ENCODE results near the gene VCX3A. TPM values are rescaled to one million over a fixed set of nuclear protein-coding genes. Genes with fewer than 3 reads are reported as not detected.
"Not testable (repeated sequence)": the region's sequence is repeated elsewhere in the genome, so short reads cannot be mapped to it uniquely, and the experiment has no call there.

Gene VCX3A
- total RNA-seq = not detected
- long read RNA-seq = 0 reads

- ATAC-seq; DNase-seq; intact Hi-C loops (cut with DNase I): not testable (repeated sequence)
Observed at GRCh38 chrX:6535018-6535417, at the start of gene VCX3A. Gene VCX3A, minus strand, starts transcription at chrX:6535118. Its CDS starts 621 bp downstream, at chrX:6534497.

DNA sequence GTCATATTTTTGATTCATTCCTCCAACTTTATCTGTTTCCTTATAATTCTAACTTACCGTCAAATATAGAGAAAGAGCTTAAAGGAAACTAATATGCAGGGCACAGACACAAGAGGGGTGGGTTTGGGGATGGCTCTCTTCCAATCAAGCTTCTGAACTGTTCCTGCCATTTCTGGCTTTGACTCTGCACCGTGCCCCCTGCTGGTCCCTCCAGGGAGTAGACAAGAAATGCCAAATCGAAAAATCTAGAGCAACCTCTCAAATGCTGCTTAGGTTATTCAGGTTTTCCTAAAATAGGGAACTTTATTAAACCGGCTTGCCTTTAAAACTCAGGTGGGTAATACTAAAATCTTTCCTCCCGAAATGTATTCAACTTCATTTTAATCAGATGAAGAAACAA lies 39.8 kb upstream of the VCX3A start:
- no peak for ATAC-seq
- intact Hi-C loops (cut with DNase I) = no loop called here
- no peak for DNase-seq

- no peak for DNase-seq
- no peak for ATAC-seq
- intact Hi-C loops (cut with DNase I) = no loop called here
Observed at GRCh38 chrX:6568031-6568430, 33.1 kb upstream of the VCX3A start.

- ATAC-seq = no peak
- no peak for DNase-seq
- intact Hi-C loops (cut with DNase I) = no loop called here
Observed at GRCh38 chrX:6558979-6559378, 24.1 kb upstream of the VCX3A start.

DNA sequence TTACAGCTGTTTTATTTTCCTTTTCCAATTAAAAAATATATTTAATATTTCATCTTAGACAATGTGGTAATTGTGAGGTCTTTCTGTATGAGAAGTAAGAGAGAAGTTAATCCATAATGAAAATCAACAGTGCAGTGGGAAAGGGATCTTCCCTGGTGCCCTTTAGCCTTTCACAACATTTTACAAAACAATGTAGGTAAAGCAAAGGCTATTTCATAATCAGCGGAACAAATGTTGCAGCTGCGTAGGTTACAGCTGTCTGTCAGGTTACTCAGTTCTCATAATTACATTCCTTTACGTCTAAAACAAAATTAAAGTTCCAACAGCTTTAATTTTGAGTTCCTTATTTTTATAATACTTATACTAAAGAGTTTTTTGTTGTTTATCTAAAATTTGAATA lies 22.8 kb upstream of the VCX3A start:
- no peak for ATAC-seq
- intact Hi-C loops (cut with DNase I) = no loop called here
- DNase-seq = no peak

GRCh38 chrX:6550999-6551398 lies 16.1 kb upstream of the VCX3A start:
- intact Hi-C loops (cut with DNase I) = no loop called here
- ATAC-seq (no peak), DNase-seq (no peak)

- no peak for ATAC-seq
Observed at GRCh38 chrX:6545712-6546111, 10.8 kb upstream of the VCX3A start.

DNA sequence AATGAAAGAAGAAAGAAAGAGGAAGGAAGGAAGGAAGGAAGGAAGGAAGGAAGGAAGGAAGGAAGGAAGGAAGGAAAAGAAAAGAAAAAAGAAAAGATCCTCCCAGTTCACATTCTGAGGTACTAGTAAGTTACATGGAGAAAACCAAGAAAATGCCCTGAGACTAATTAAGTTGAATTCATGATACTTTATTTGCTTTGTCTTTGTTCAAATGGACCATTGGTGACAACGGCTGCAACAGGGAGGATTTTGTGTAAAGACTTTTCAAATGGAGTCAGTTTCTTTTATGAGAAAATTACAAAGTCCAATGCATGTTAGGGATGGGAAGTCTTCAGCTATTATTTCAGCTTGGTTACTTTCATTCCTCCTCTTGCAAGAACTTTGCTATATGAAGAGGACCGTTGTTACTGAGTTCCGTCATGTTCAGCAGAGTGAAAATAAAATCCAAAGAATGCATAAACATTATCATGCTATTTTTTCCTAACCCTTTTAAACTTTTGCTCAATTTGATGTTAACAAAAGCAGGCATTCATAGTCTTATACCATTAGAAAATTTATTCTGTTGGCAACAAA lies 8.3 kb downstream of the VCX3A start:
- no peak for DNase-seq
- ATAC-seq = no peak
- intact Hi-C loops (cut with DNase I) = no loop called here

More at GRCh38 chrX:6545712-6546111, 10.8 kb upstream of the VCX3A start:
- intact Hi-C loops (cut with DNase I) = no loop called here
- DNase-seq = no peak

- DNase-seq (no peak), ATAC-seq (no peak)
- intact Hi-C loops (cut with DNase I) = no loop called here
Observed at GRCh38 chrX:6517376-6517775, 17.5 kb downstream of the VCX3A start.

DNA sequence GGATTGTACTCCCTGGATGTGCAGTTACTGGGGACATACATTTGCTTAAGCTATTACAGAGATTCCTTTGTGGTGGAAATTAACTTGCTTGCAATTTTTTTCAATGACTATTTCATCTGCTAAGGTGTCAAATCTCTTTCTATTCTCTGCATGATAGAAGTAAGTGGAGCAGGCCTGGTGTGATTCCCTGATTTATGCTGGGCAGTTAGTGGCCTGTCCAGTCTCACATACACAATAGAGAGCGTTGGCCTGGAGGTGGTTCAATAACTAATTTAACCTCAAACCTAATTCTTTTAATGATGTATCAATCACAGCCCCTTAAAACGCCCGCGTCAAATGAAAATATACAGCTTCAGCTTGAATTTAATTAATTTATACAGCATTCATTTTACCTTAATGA lies 28.5 kb downstream of the VCX3A start:
- no peak for ATAC-seq
- intact Hi-C loops (cut with DNase I) = no loop called here
- no peak for DNase-seq

DNA sequence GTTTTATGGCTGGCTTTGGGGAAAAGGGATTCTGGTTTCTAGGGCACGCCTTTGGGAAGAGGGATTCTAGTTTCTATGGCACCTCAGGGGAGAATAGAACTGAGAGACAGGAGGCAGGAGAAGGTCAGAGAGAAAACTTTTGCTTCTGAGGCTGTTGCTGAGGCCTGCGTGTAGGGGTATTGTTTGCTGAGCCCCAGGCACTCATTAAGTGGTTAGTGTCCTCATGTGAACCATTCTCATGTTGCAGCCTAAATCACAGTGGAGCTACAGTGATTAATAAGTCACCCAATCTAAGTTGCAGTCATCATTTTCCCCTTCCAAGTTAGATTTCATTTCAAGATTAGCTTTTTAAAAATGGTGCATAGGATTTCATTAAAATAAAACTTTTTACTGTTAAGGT lies 29.0 kb downstream of the VCX3A start:
- DNase-seq = no peak
- intact Hi-C loops (cut with DNase I) = no loop called here
- no peak for ATAC-seq

DNA sequence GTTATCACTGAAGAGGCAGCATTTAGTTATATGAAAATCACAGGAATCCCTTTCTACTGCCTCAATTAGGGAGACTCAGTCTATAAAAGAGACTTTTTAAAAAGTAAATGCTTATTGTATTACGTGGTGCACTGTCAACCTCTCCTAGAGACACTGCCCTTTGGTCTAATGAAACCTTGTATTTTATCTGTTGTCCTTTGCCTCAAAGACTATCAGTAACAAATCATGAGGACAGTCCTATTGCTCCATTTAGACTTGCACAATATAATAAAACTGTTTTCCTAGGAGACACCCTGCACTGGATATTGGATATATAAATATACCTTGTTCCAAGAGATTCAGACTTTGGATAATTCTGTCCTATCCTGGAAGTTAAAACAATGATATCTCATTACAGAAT lies 34.2 kb downstream of the VCX3A start:
- no peak for ATAC-seq
- intact Hi-C loops (cut with DNase I) = no loop called here

GRCh38 chrX:6498324-6498723 lies 36.6 kb downstream of the VCX3A start:
- ATAC-seq (no peak), DNase-seq (no peak)
- intact Hi-C loops (cut with DNase I) = no loop called here

More for the DNA sequence above, 34.2 kb downstream of the VCX3A start:
- no peak for DNase-seq
